B cell (primary cell): Measurements from ENCODE around the gene NFASC. TPM values are rescaled to one million over a fixed set of nuclear protein-coding genes. Genes with fewer than 3 reads are reported as not detected.

Source experiments
- ATAC-seq: fragments of 200-7000 bp; cut with Tn5 transposase; one replicate; pipeline ENCODE4 v1.10.0; 2021; ENCODE audit warnings: low read depth, mild to moderate bottlenecking, moderate number of reproducible peaks, moderate library complexity
- CTCF ChIA-PET: fragments of 350-600 bp; sonication (Branson Sonifier 250); formaldehyde crosslinking; loops from one replicate; lab custom pipeline; 2021; ENCODE audit warnings: antibody characterized with exemption, inconsistent platforms; lab: Charles Lee
- POLR2A ChIA-PET: fragments of 350-600 bp; sonication (Branson Sonifier 250); formaldehyde crosslinking; loops from one replicate; lab custom pipeline; 2021; ENCODE audit warnings: antibody characterized with exemption; lab: Charles Lee
- DNase-seq: peaks from one replicate; pipeline ENCODE4 v3.0.0; 2013
- H2AFZ ChIP-seq: 2 replicates; pipeline ENCODE4 v1.6.1; 2012; ENCODE audit warnings: mild to moderate bottlenecking, low read depth, low read length; ENCODE audit not compliant: insufficient read depth, poor library complexity, severe bottlenecking
- H3K27ac ChIP-seq, 2 donors: 1 replicate in 1 of 2; 2 replicates in 1 of 2; pipeline ENCODE4 v1.5.1; 2012 to 2013; ENCODE audit warnings: low read length in 2 of 2, mild to moderate bottlenecking in 2 of 2, moderate library complexity in 1 of 2
- H3K27me3 ChIP-seq, 4 experiments: fragments of 200-600 bp in 1 of 4; sonication (generic) in 1 of 4; replicated peaks in 1 of 4; 1 replicate in 2 of 4; 2 replicates in 2 of 4; pipeline versions ENCODE4 v1.6.1 to v1.7.0; 2013 to 2016; ENCODE audit warnings: low read length in 3 of 4, mild to moderate bottlenecking in 2 of 4, mixed read lengths in 1 of 4, moderate library complexity in 1 of 4; ENCODE audit not compliant: insufficient read depth in 4 of 4, control insufficient read depth in 3 of 4; ENCODE audit errors: control extremely low read depth in 1 of 4
- H3K36me3 ChIP-seq, 2 experiments: replicated peaks in 1 of 2; 1 replicate in 1 of 2; 2 replicates in 1 of 2; pipeline versions ENCODE4 v1.6.1 to v1.7.1; 2013; ENCODE audit warnings: low read length in 1 of 2; ENCODE audit not compliant: insufficient read depth in 2 of 2, control insufficient read depth in 1 of 2; ENCODE audit errors: control extremely low read depth in 1 of 2, extremely low read depth in 1 of 2
- H3K4me1 ChIP-seq, 2 donors: fragments of 200-600 bp in 1 of 2; sonication (generic) in 1 of 2; 1 replicate in 1 of 2; 2 replicates in 1 of 2; pipeline versions ENCODE4 v1.5.1 to v1.6.1; 2013 to 2017; ENCODE audit warnings: low read length in 2 of 2; ENCODE audit not compliant: control insufficient read depth in 2 of 2, insufficient read depth in 2 of 2
- H3K4me2 ChIP-seq: replicated peaks from 2 replicates; pipeline ENCODE3; 2012; ENCODE audit warnings: mild to moderate bottlenecking, low read depth, low read length; ENCODE audit not compliant: poor library complexity, severe bottlenecking
- H3K4me3 ChIP-seq, 5 experiments: fragments of 200-600 bp in 1 of 5; sonication (generic) in 1 of 5; 1 replicate in 3 of 5; 2 replicates in 2 of 5; pipeline versions ENCODE4 v1.5.1 to v1.7.0; 2011 to 2016; ENCODE audit warnings: low read length in 4 of 5, mild to moderate bottlenecking in 4 of 5, low read depth in 2 of 5, control low read depth in 1 of 5, moderate library complexity in 1 of 5; ENCODE audit not compliant: insufficient read depth in 1 of 5; ENCODE audit errors: control extremely low read depth in 1 of 5, extremely low read depth in 1 of 5
- H3K79me2 ChIP-seq: fragments of 200-600 bp; sonication (generic); one replicate; pipeline ENCODE4 v1.6.0; 2016; ENCODE audit warnings: low read length; ENCODE audit not compliant: control insufficient read depth, insufficient read depth
- H3K9ac ChIP-seq: fragments of 200-600 bp; sonication (generic); 2 replicates; pipeline ENCODE4 v1.6.1; 2017; ENCODE audit warnings: mild to moderate bottlenecking, low read length, moderate library complexity
- H3K9me3 ChIP-seq, 3 donors: one replicate each; pipeline versions ENCODE4 v1.6.1 to v1.7.1; 2013; ENCODE audit warnings: low read length in 2 of 3; ENCODE audit not compliant: control insufficient read depth in 2 of 3, insufficient read depth in 1 of 3; ENCODE audit errors: control extremely low read depth in 1 of 3
- H4K20me1 ChIP-seq: 2 replicates; pipeline ENCODE4 v1.6.0; 2012; ENCODE audit warnings: mild to moderate bottlenecking, low read length; ENCODE audit not compliant: insufficient read depth, control insufficient read depth, poor library complexity, severe bottlenecking
- H3K27ac Mint-ChIP-seq: one replicate; pipeline ENCODE4 v1.8.0; 2021; ENCODE audit warnings: mixed read lengths
- H3K27me3 Mint-ChIP-seq: one replicate; pipeline ENCODE4 v1.8.0; 2021; ENCODE audit warnings: mixed read lengths
- H3K4me1 Mint-ChIP-seq: one replicate; pipeline ENCODE4 v1.8.0; 2021; ENCODE audit warnings: mixed read lengths
- H3K4me3 Mint-ChIP-seq: one replicate; pipeline ENCODE4 v1.8.0; 2021; ENCODE audit warnings: mixed read lengths
- H3K9me3 Mint-ChIP-seq: one replicate; pipeline ENCODE4 v1.8.0; 2022; ENCODE audit warnings: mixed read lengths; ENCODE audit not compliant: insufficient read depth
- CTCF ChIP-seq: fragments of 200-600 bp; IDR thresholded peaks from one replicate; pipeline ENCODE4 v1.8.0; 2022; ENCODE audit warnings: antibody characterized with exemption, mild to moderate bottlenecking
- EZH2 ChIP-seq: IDR thresholded peaks from 2 replicates; pipeline ENCODE4 v1.6.1; 2012; ENCODE audit warnings: borderline replicate concordance, low read depth, mild to moderate bottlenecking, moderate library complexity, low read length; ENCODE audit not compliant: insufficient read depth, poor library complexity, severe bottlenecking
- WGBS: methylation state at CpG from one replicate; pipeline ENCODE4 v1.1.5; 2013; ENCODE audit warnings: missing lambda C conversion rate; ENCODE audit not compliant: insufficient coverage; 5-methylcytosine and 5-hydroxymethylcytosine counted together
- intact Hi-C: fragments of 100-400 bp; cut with micrococcal nuclease; formaldehyde crosslinking; loops from one replicate; pipeline ENCODE4 v1.10.0; 2022
- polyA plus RNA-seq: library from polyadenylated mRNA; depleted of rRNA; stranded (reverse); fragments of >200 nt; gene quantifications from 2 replicates; pipeline ENCODE4 v1.2.3, GENCODE V29; 2012
- total RNA-seq, 2 donors: library from RNA; stranded (reverse); fragments of 120-200 nt in 1 of 2; gene quantifications; 1 replicate in 1 of 2; 2 replicates in 1 of 2; pipeline versions ENCODE4 v1.2.3 to v1.2.4, GENCODE V29; 2013 to 2022

NFASC gene
- total and polyA plus RNA-seq, 2 donors (not counting 1 experiment from before 2014, with no cell fraction given): 0.06 to 0.39 TPM

DNA sequence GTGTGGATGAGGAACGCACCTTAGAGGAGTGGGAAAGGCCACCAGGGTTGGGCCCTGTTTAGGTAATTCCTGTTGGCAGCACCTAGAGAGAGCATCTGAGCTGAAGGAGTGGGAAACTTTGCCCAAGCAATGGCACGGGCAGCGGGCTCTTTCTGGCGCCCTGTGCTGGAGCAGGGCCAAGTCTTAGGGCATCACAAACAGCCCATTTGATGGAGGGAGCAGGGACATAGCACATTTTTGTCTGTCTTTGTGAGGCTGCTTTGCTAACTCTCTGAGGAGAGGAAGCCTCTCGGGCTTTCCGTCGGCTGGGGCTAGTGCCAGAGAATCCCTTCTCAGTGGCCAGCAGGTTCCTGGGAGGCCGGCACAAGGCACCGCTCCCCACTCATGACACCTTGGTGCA is 149.8 kb downstream of the NFASC start:
- Histone ChIP-seq H3K36me3 (no peaks in the 10 kb centered on the region), H3K4me3 (no peak overlapping the region), H3K4me2 (no peak overlapping the region), H3K27me3 (no peaks in the 10 kb centered on the region), H3K9me3 (no peaks in the 10 kb centered on the region), H3K79me2 (no peaks in the 10 kb centered on the region), H3K4me1 (no peaks in the 10 kb centered on the region), H4K20me1 (no peaks in the 10 kb centered on the region), H3K9ac (no peak overlapping the region), H2AFZ (no peak overlapping the region), H3K27ac (no peak overlapping the region)
- no peak for DNase-seq
- Mint-ChIP-seq H3K4me1 (no peaks in the 10 kb centered on the region), H3K9me3 (no peaks in the 10 kb centered on the region), H3K4me3 (no peak overlapping the region), H3K27me3 (peaks cover 13% of the 10 kb centered on the region), H3K27ac (no peak overlapping the region)
- ChIA-PET CTCF (no interaction called here), POLR2A (no interaction called here)
- 90% methylated on average over 9 of the region's 9 CpGs for WGBS
- TF ChIP-seq CTCF: no peak
- no peak for TF ChIP-seq EZH2
- intact Hi-C loops: no loop called here
- no peak for ATAC-seq

- WGBS: 100% methylated on average over 2 of the region's 2 CpGs
- Histone ChIP-seq H3K27me3 (no peaks in the 10 kb centered on the region), H3K9ac (no peak overlapping the region), H3K27ac (no peak overlapping the region), H4K20me1 (no peaks in the 10 kb centered on the region), H3K4me1 (no peaks in the 10 kb centered on the region), H3K79me2 (no peaks in the 10 kb centered on the region), H3K4me2 (no peak overlapping the region), H3K9me3 (no peaks in the 10 kb centered on the region), H3K36me3 (no peaks in the 10 kb centered on the region), H3K4me3 (no peak overlapping the region), H2AFZ (no peak overlapping the region)
- intact Hi-C loops: no loop called here
- Mint-ChIP-seq H3K27me3 (peaks cover 18% of the 10 kb centered on the region), H3K27ac (no peak overlapping the region), H3K9me3 (no peaks in the 10 kb centered on the region), H3K4me3 (no peak overlapping the region), H3K4me1 (peaks cover 1% of the 10 kb centered on the region)
- ATAC-seq (no peak), DNase-seq (no peak)
- CTCF ChIA-PET: no interaction called here
- no peak for TF ChIP-seq CTCF
- no peak for TF ChIP-seq EZH2
- POLR2A ChIA-PET: no interaction called here
Observed at GRCh38 chr1:205024679-205025078, 154.0 kb downstream of the NFASC start.
